Common myeloid progenitor, CD34-positive (primary cell): ENCODE data around the gene SF1.

Source experiments
- CTCF ChIA-PET: fragments of 350-600 bp; sonication (Branson Sonifier 250); formaldehyde crosslinking; loops from one replicate; lab custom pipeline; 2021; ENCODE audit warnings: antibody characterized with exemption; lab: Charles Lee
- POLR2A ChIA-PET: fragments of 350-600 bp; sonication (Branson Sonifier 250); formaldehyde crosslinking; loops from one replicate; lab custom pipeline; 2021; ENCODE audit warnings: antibody characterized with exemption; lab: Charles Lee
- DNase-seq, 3 donors: peaks; one replicate each; pipeline versions ENCODE4 v3.0.0 to v3.0.0-alpha.2; 2013
- H3K27ac ChIP-seq, 2 experiments: 1 replicate in 1 of 2; 2 replicates in 1 of 2; pipeline ENCODE4 v1.7.0; 2013; ENCODE audit warnings: inconsistent platforms in 2 of 2, low read length in 2 of 2, mild to moderate bottlenecking in 2 of 2, low read depth in 1 of 2, moderate library complexity in 1 of 2; ENCODE audit not compliant: severe bottlenecking in 2 of 2, insufficient read depth in 1 of 2, poor library complexity in 1 of 2
- H3K27me3 ChIP-seq, 5 experiments: replicated peaks in 2 of 5; 1 replicate in 3 of 5; 2 replicates in 2 of 5; pipeline versions ENCODE4 v1.6.1 to v1.7.0; 2013; ENCODE audit warnings: low read length in 4 of 5, mild to moderate bottlenecking in 2 of 5, moderate library complexity in 2 of 5, inconsistent platforms in 1 of 5; ENCODE audit not compliant: insufficient read depth in 5 of 5, control insufficient read depth in 4 of 5
- H3K36me3 ChIP-seq, 4 experiments: 1 replicate in 2 of 4; 2 replicates in 2 of 4; pipeline versions ENCODE4 v1.6.1 to v1.7.0; 2013; ENCODE audit warnings: low read length in 3 of 4, control low read depth in 1 of 4, mild to moderate bottlenecking in 1 of 4; ENCODE audit not compliant: control insufficient read depth in 4 of 4, insufficient read depth in 4 of 4
- H3K4me1 ChIP-seq, 4 experiments: 1 replicate in 3 of 4; 2 replicates in 1 of 4; pipeline versions ENCODE4 v1.6.1 to v1.7.1; 2013; ENCODE audit warnings: low read length in 3 of 4, mild to moderate bottlenecking in 3 of 4, control low read depth in 1 of 4, inconsistent platforms in 1 of 4, moderate library complexity in 1 of 4; ENCODE audit not compliant: control insufficient read depth in 4 of 4, insufficient read depth in 4 of 4; ENCODE audit errors: control extremely low read depth in 1 of 4
- H3K4me3 ChIP-seq, 7 experiments: 1 replicate in 4 of 7; 2 replicates in 3 of 7; pipeline versions ENCODE4 v1.5.1 to v1.7.0; 2013; ENCODE audit warnings: mild to moderate bottlenecking in 7 of 7, low read length in 6 of 7, moderate library complexity in 6 of 7, inconsistent platforms in 2 of 7, low read depth in 2 of 7, control low read depth in 1 of 7; ENCODE audit not compliant: insufficient read depth in 4 of 7, control insufficient read depth in 1 of 7; ENCODE audit errors: extremely low read depth in 1 of 7
- H3K9me3 ChIP-seq, 5 experiments: 1 replicate in 4 of 5; 2 replicates in 1 of 5; pipeline versions ENCODE4 v1.6.1 to v1.7.1; 2013; ENCODE audit warnings: low read length in 4 of 5, mild to moderate bottlenecking in 2 of 5, inconsistent platforms in 1 of 5, low read depth in 1 of 5, moderate library complexity in 1 of 5; ENCODE audit not compliant: control insufficient read depth in 4 of 5, insufficient read depth in 2 of 5; ENCODE audit errors: control extremely low read depth in 1 of 5
- WGBS: methylation state at CpG from one replicate; pipeline ENCODE4 v1.1.5; 2013; ENCODE audit not compliant: insufficient coverage; 5-methylcytosine and 5-hydroxymethylcytosine counted together

SF1 gene

GRCh38 chr11:64726867-64727530 is 51.3 kb downstream of the SF1 start:
- Histone ChIP-seq H3K36me3 (peaks cover 7 to 46% (median 36%) of the 10 kb centered on the region in 4 experiments), H3K4me3 (no peak overlapping the region), H3K27ac (no peak overlapping the region), H3K9me3 (no peaks in the 10 kb centered on the region), H3K27me3 (peaks cover 0 to 7% (median 4%) of the 10 kb centered on the region in 5 experiments), H3K4me1 (peaks cover 0 to 27% (median 17%) of the 10 kb centered on the region in 4 experiments)
- POLR2A ChIA-PET: no interaction called here
- DNase-seq: no peak
- CTCF ChIA-PET: interaction anchor here (0.9 to 2.1 kb wide), 6 partner anchors 9 to 74 kb away, joined by 3 to 10 read pairs (median 4); no protein-coding TSS in a partner anchor
- WGBS: 89% methylated on average over 6 of the region's 7 CpGs

GRCh38 chr11:64726211-64726641 is 52.1 kb downstream of the SF1 start:
- ChIA-PET POLR2A (no interaction called here), CTCF (interaction anchor here (0.9 to 2.9 kb wide), 9 partner anchors 10 to 74 kb away, joined by 3 to 11 read pairs (median 4); no protein-coding TSS in a partner anchor)
- WGBS: 81% methylated on average over 9 of the region's 9 CpGs
- peaks cover 7 to 38% (median 29%) of the 10 kb centered on the region in 4 experiments for H3K36me3 ChIP-seq
- H3K27ac ChIP-seq: no peak overlapping the region
- no peak for DNase-seq
- H3K4me1 ChIP-seq: peaks cover 0 to 27% (median 17%) of the 10 kb centered on the region in 4 experiments
- H3K9me3 ChIP-seq: no peaks in the 10 kb centered on the region
- no peak overlapping the region for H3K4me3 ChIP-seq
- H3K27me3 ChIP-seq: peaks cover 0 to 15% (median 5%) of the 10 kb centered on the region in 5 experiments

- Histone ChIP-seq H3K36me3 (peaks cover 2 to 28% (median 21%) of the 10 kb centered on the region in 4 experiments), H3K27me3 (peaks cover 0 to 22% (median 5%) of the 10 kb centered on the region in 5 experiments), H3K9me3 (no peaks in the 10 kb centered on the region), H3K27ac (no peak overlapping the region), H3K4me3 (no peak overlapping the region), H3K4me1 (peaks cover 0 to 27% (median 17%) of the 10 kb centered on the region in 4 experiments)
- 60% methylated on average over 1 of the region's 7 CpGs for WGBS
- ChIA-PET CTCF (interaction anchor here (0.6 to 2.9 kb wide), 10 partner anchors 8 to 430 kb away, joined by 3 to 11 read pairs (median 4); no protein-coding TSS in a partner anchor), POLR2A (no interaction called here)
- DNase-seq: no peak
Observed at GRCh38 chr11:64724863-64725532, 53.3 kb downstream of the SF1 start.

GRCh38 chr11:64723907-64724862 is 54.2 kb downstream of the SF1 start:
- no peaks in the 10 kb centered on the region for H3K9me3 ChIP-seq
- POLR2A ChIA-PET: no interaction called here

GRCh38 chr11:64723117-64723906 is 55.0 kb downstream of the SF1 start, which contains the start of gene NRXN2:
TSS of gene NRXN2 (minus strand) at chr11:64723197. CDS start at chr11:64713699, 9,498 bp downstream.
- peak; percentile 72 to 80 (median 77) for DNase-seq
- H3K4me3 ChIP-seq: peak within 1 kb of the TSS; percentile 37 to 74 (median 60)
- no peaks in the 10 kb centered on the region for H3K9me3 ChIP-seq
- peaks cover 0 to 27% (median 16%) of the 10 kb centered on the region in 4 experiments for H3K4me1 ChIP-seq
- H3K27me3 ChIP-seq: peaks cover 0 to 22% (median 5%) of the 10 kb centered on the region in 5 experiments
- ChIA-PET CTCF (interaction anchor here (0.6 to 2.9 kb wide), 5 partner anchors 10 to 381 kb away, joined by 3 to 11 read pairs (median 4); no protein-coding TSS in a partner anchor), POLR2A (no interaction called here)
- no peak within 1 kb of the TSS for H3K27ac ChIP-seq
- 2% methylated on average over 50 of the region's 66 CpGs for WGBS
- H3K36me3 ChIP-seq: peaks cover 0 to 17% (median 11%) of the 10 kb centered on the region in 4 experiments

More at GRCh38 chr11:64723907-64724862, 54.2 kb downstream of the SF1 start:
- CTCF ChIA-PET: interaction anchor here (0.6 to 2.9 kb wide), 7 partner anchors 9 to 382 kb away, joined by 3 to 11 read pairs (median 4); no protein-coding TSS in a partner anchor
- H3K36me3 ChIP-seq: peaks cover 0 to 23% (median 17%) of the 10 kb centered on the region in 4 experiments
- H3K4me3 ChIP-seq: no peak overlapping the region
- peaks cover 0 to 22% (median 5%) of the 10 kb centered on the region in 5 experiments for H3K27me3 ChIP-seq
- peaks cover 0 to 27% (median 16%) of the 10 kb centered on the region in 4 experiments for H3K4me1 ChIP-seq
- H3K27ac ChIP-seq: no peak overlapping the region
- WGBS: 93% methylated on average over 3 of the region's 9 CpGs
- peak in 2 of 3 donors; percentile 31 to 40 for DNase-seq
